Measurements from ENCODE around the gene HHIPL1.

DNA sequence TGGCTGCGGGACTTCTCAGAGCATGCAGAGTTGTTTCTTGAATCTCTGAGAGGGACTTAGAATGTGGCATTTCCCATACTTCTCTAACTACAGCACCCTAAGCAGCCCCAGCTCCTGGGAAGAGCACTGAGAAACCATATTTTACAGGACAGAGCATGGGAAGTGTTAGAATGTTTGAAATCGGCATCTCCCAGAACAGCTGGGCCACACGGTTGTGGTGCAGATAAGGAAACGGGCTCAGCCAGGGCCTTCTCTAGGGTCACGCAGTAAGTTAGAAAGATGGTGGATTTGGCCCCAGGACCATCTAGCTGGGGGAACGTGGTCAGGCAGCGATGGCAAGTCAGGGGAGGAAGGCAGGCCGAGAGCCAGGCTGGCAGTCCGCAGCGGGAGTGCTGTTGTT, 10.5 kb upstream of the HHIPL1 start:
- TF ChIP-seq, protein P1, sequence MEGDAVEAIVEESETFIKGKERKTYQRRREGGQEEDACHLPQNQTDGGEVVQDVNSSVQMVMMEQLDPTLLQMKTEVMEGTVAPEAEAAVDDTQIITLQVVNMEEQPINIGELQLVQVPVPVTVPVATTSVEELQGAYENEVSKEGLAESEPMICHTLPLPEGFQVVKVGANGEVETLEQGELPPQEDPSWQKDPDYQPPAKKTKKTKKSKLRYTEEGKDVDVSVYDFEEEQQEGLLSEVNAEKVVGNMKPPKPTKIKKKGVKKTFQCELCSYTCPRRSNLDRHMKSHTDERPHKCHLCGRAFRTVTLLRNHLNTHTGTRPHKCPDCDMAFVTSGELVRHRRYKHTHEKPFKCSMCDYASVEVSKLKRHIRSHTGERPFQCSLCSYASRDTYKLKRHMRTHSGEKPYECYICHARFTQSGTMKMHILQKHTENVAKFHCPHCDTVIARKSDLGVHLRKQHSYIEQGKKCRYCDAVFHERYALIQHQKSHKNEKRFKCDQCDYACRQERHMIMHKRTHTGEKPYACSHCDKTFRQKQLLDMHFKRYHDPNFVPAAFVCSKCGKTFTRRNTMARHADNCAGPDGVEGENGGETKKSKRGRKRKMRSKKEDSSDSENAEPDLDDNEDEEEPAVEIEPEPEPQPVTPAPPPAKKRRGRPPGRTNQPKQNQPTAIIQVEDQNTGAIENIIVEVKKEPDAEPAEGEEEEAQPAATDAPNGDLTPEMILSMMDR (conservative IDR thresholded peaks at IDR 0.05; ENCODE audit: low read depth, low read length): no peak
- TF ChIP-seq EZH2 (IDR thresholded peaks at IDR 0.05; ENCODE audit: borderline replicate concordance, low read depth, low read length, poor library complexity, severe bottlenecking): no peak

Measured in A673 (cell line).